C4-2B (cell line): ENCODE data around the gene USP2.

Experiments
- H3K27ac ChIP-seq: fragments of 450-650 bp; 2 replicates; pipeline ENCODE4 v1.5.1; 2017
- ZFX ChIP-seq: fragments of 450-650 bp; IDR thresholded peaks from 2 replicates; pipeline ENCODE4 v1.6.1; 2017
- TF ChIP-seq, protein P1 (sequence below): fragments of 450-650 bp; conservative IDR thresholded peaks from 2 replicates; pipeline ENCODE4 v1.5.1; 2017; ENCODE audit warnings: mild to moderate bottlenecking

The USP2 gene

GRCh38 chr11:119332111-119332765 lies 49.3 kb downstream of the USP2 start:
- TF ChIP-seq, protein P1, sequence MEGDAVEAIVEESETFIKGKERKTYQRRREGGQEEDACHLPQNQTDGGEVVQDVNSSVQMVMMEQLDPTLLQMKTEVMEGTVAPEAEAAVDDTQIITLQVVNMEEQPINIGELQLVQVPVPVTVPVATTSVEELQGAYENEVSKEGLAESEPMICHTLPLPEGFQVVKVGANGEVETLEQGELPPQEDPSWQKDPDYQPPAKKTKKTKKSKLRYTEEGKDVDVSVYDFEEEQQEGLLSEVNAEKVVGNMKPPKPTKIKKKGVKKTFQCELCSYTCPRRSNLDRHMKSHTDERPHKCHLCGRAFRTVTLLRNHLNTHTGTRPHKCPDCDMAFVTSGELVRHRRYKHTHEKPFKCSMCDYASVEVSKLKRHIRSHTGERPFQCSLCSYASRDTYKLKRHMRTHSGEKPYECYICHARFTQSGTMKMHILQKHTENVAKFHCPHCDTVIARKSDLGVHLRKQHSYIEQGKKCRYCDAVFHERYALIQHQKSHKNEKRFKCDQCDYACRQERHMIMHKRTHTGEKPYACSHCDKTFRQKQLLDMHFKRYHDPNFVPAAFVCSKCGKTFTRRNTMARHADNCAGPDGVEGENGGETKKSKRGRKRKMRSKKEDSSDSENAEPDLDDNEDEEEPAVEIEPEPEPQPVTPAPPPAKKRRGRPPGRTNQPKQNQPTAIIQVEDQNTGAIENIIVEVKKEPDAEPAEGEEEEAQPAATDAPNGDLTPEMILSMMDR: no peak
- no peak for TF ChIP-seq ZFX
- no peak overlapping the region; the same call in 1 of the 2 replicates for H3K27ac ChIP-seq

DNA sequence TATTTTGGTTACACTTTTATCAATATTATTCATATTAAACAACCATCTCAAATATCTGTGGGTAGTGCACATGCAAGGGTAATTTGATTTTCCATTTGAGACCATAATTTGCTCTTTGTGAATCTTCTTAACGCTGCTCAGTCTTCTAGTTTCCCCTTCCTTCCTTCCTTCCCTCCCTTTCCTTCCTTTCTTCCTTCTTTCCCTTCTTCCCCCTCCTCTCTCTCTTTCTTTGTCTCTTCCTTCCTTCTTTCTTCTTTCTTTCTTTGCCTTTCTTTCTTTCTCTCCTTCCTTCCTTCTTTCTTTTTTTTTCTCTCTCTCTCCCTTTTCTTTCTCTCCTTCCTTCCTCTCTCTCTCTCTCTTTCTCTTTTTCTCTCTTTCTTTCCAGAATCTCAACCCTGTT lies 51.3 kb downstream of the USP2 start:
- TF ChIP-seq, protein P1: no peak
- no peak for TF ChIP-seq ZFX
- H3K27ac ChIP-seq: no peak overlapping the region

DNA sequence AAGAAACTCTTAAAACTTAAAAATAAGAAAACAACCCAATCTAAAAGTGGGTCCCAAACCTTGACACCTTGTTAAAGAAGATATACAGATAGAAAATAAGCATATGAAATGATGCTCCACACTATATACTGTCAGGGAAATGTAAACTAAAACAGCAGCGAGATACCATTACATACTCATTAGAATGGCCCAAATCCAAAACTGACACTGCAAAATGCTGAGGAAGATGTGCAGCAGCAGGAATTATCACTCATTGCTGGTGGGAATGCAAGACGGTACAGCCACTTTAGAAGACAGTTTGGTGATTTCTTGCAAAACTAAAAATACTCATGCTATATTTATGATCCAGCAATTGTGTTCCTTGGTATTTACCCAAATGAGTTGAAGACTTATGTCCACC lies 52.2 kb downstream of the USP2 start:
- TF ChIP-seq, protein P1: no peak
- no peak for TF ChIP-seq ZFX
- H3K27ac ChIP-seq: no peak overlapping the region

DNA sequence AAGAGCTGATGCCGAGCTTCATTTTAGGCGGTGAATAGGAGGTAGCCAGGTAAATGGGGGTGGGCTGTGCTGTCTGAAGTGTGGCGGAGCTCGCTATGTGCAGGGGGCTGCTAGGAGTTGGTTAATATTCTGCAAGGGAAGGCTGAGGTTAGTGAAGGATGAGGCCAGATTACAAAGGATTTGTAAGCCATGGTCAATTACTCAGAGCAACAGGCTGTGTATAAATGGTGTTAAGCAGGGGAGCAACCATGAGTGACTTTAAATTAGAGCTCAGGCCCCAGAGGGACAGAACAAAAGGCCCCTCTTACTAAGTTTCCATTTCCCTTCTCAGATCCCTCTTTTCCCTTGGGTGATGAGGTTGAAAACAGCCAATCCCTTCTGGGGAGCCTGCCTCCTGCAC lies 57.3 kb downstream of the USP2 start:
- H3K27ac ChIP-seq: no peak overlapping the region
- TF ChIP-seq, protein P1: no peak
- no peak for TF ChIP-seq ZFX

GRCh38 chr11:119323532-119324033 lies 57.9 kb downstream of the USP2 start:
- TF ChIP-seq, protein P1: peak; percentile 91
- no peak for TF ChIP-seq ZFX
- no peak overlapping the region for H3K27ac ChIP-seq

GRCh38 chr11:119322921-119323531 lies 58.5 kb downstream of the USP2 start:
- H3K27ac ChIP-seq: no peak overlapping the region
- no peak for TF ChIP-seq ZFX
- TF ChIP-seq, protein P1: no peak

DNA sequence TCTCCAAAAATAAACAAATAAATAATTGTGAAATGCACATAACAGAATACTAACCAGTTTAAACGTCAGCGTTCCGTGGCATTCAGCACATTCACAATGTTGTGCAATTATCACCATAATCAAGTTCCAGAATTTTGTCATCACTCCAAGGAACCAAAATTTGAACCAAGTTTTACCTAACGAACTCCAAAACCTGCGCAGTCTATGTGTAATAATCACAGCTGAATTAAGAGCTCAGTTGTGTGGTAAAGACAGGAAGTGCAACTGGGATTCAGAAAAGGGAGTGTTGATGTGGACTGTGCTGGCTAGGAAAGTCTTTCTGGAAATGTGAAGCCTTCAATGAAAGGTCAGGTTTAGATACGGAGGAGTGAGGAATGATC lies 59.1 kb downstream of the USP2 start:
- no peak overlapping the region for H3K27ac ChIP-seq
- TF ChIP-seq ZFX: no peak
- TF ChIP-seq, protein P1: no peak
